ENCODE results near the gene DYNLT3. TPM values are rescaled to one million over a fixed set of nuclear protein-coding genes. Genes with fewer than 3 reads are reported as not detected.

Gene DYNLT3
- total and polyA plus RNA-seq, 2 of the 13 experiments (the other 11 are each of a cell fraction or from before 2014, with no cell fraction given), result 5.4 to 6.1 TPM

Small RNAs within 50 kb of the gene (small RNA-seq; reads per million reads assigned to genes)
- 0 reads per million in 3 experiments for gene RNU6-49P (ENCODE audit: insufficient read depth in 2 of 3, insufficient read length in 3 of 3, low read depth in 2 of 3, low replicate concordance in 1 of 3)

Other genes with a start within 250 kb of the DYNLT3 start
- not detected in 2 replicates for gene XK, start 161.8 kb downstream of the DYNLT3 start, total RNA-seq (2016; rRNA removed; fragmentation: Illumina TruSeq; extraction: Trizol)
- gene XK, start 161.8 kb downstream of the DYNLT3 start, polyA plus RNA-seq (2011; rRNA removed), result not detected in 2 replicates
- not detected in 2 replicates for gene CYBB, start 67.5 kb downstream of the DYNLT3 start, total RNA-seq (2016; rRNA removed; fragmentation: Illumina TruSeq; extraction: Trizol)
- not detected in 2 replicates for gene CYBB, start 67.5 kb downstream of the DYNLT3 start, polyA plus RNA-seq (2011; rRNA removed)
- not detected in 2 replicates for gene SYTL5, start 159.0 kb upstream of the DYNLT3 start, total RNA-seq (2016; rRNA removed; fragmentation: Illumina TruSeq; extraction: Trizol)
- 0.01 TPM in 1 of 2 replicates, not detected in the other for gene SYTL5, start 159.0 kb upstream of the DYNLT3 start, polyA plus RNA-seq (2011; rRNA removed)

Data from HepG2 (cell line).